Tibial nerve (tissue), 3 donors: Measurements from ENCODE around the gene DUSP6.

Experiments used
- POLR2A ChIP-seq, 2 donors: fragments of 450-650 bp; IDR thresholded peaks; one replicate each; pipeline ENCODE4 v1.6.1; 2017; ENCODE audit warnings: antibody characterized with exemption in 2 of 2, mild to moderate bottlenecking in 2 of 2, moderate library complexity in 2 of 2
- TF ChIP-seq, protein P1 (sequence below), 5 experiments: fragments of 200-600 bp in 3 of 5; fragments of 450-650 bp in 2 of 5; sonication (generic) in 3 of 5; IDR thresholded peaks; one replicate each; pipeline ENCODE4 v1.5.1; 2016 to 2019; ENCODE audit warnings: antibody characterized with exemption in 5 of 5, mild to moderate bottlenecking in 3 of 5, moderate library complexity in 2 of 5

- TF ChIP-seq, protein P1, sequence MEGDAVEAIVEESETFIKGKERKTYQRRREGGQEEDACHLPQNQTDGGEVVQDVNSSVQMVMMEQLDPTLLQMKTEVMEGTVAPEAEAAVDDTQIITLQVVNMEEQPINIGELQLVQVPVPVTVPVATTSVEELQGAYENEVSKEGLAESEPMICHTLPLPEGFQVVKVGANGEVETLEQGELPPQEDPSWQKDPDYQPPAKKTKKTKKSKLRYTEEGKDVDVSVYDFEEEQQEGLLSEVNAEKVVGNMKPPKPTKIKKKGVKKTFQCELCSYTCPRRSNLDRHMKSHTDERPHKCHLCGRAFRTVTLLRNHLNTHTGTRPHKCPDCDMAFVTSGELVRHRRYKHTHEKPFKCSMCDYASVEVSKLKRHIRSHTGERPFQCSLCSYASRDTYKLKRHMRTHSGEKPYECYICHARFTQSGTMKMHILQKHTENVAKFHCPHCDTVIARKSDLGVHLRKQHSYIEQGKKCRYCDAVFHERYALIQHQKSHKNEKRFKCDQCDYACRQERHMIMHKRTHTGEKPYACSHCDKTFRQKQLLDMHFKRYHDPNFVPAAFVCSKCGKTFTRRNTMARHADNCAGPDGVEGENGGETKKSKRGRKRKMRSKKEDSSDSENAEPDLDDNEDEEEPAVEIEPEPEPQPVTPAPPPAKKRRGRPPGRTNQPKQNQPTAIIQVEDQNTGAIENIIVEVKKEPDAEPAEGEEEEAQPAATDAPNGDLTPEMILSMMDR (IDR thresholded peaks at IDR 0.05), result no peak
- TF ChIP-seq POLR2A (IDR thresholded peaks at IDR 0.05), result no peak
These were observed 23.9 kb downstream of the DUSP6 start for GRCh38 chr12:89328151-89329030.
